Kidney glomerular epithelial cell (primary cell): ENCODE data around the gene CXCL12.

Source experiments
- DNase-seq: peaks from one replicate; lab custom pipeline; 2025; lab: John Stamatoyannopoulos, UW

Gene CXCL12

GRCh38 chr10:44362866-44363711, 21.8 kb downstream of the CXCL12 start:
- DNase-seq: no peak

GRCh38 chr10:44361109-44361508, 23.8 kb downstream of the CXCL12 start:
- DNase-seq: no peak

- no peak for DNase-seq
Observed at GRCh38 chr10:44358080-44358771, 26.7 kb downstream of the CXCL12 start.

- DNase-seq: no peak
Observed at GRCh38 chr10:44357023-44357540, 27.8 kb downstream of the CXCL12 start.

- DNase-seq: no peak
Observed at GRCh38 chr10:44356139-44357022, 28.5 kb downstream of the CXCL12 start.

- no peak for DNase-seq
Observed at GRCh38 chr10:44355630-44356029, 29.3 kb downstream of the CXCL12 start.

- DNase-seq: no peak
Observed at GRCh38 chr10:44354771-44355170, 30.1 kb downstream of the CXCL12 start.

GRCh38 chr10:44353721-44354120, 31.2 kb downstream of the CXCL12 start:
- DNase-seq: no peak

GRCh38 chr10:44353128-44353390, 31.8 kb downstream of the CXCL12 start:
- DNase-seq: no peak

GRCh38 chr10:44352316-44353127, 32.4 kb downstream of the CXCL12 start:
- peak; percentile 8 for DNase-seq

- no peak for DNase-seq
Observed at GRCh38 chr10:44348496-44348895, 36.4 kb downstream of the CXCL12 start.

GRCh38 chr10:44347609-44348400, 37.1 kb downstream of the CXCL12 start:
- no peak for DNase-seq

GRCh38 chr10:44344727-44345126, 40.2 kb downstream of the CXCL12 start:
- no peak for DNase-seq

GRCh38 chr10:44343843-44344242, 41.1 kb downstream of the CXCL12 start:
- DNase-seq: no peak

GRCh38 chr10:44341886-44342285, 43.0 kb downstream of the CXCL12 start:
- DNase-seq: no peak

- DNase-seq: no peak
Observed at GRCh38 chr10:44340557-44340956, 44.3 kb downstream of the CXCL12 start.

GRCh38 chr10:44339218-44339617, 45.7 kb downstream of the CXCL12 start:
- peak; percentile 2 for DNase-seq

GRCh38 chr10:44337081-44337480, 47.8 kb downstream of the CXCL12 start:
- no peak for DNase-seq

GRCh38 chr10:44335330-44336021, 49.4 kb downstream of the CXCL12 start:
- DNase-seq: no peak

GRCh38 chr10:44334621-44335184, 50.2 kb downstream of the CXCL12 start:
- peak; percentile 7 for DNase-seq
